ENCODE measurements around the gene ATR.
"Not testable (repeated sequence)": the region's sequence is repeated elsewhere in the genome, so short reads cannot be mapped to it uniquely, and the experiment has no call there.

ATR gene

DNA sequence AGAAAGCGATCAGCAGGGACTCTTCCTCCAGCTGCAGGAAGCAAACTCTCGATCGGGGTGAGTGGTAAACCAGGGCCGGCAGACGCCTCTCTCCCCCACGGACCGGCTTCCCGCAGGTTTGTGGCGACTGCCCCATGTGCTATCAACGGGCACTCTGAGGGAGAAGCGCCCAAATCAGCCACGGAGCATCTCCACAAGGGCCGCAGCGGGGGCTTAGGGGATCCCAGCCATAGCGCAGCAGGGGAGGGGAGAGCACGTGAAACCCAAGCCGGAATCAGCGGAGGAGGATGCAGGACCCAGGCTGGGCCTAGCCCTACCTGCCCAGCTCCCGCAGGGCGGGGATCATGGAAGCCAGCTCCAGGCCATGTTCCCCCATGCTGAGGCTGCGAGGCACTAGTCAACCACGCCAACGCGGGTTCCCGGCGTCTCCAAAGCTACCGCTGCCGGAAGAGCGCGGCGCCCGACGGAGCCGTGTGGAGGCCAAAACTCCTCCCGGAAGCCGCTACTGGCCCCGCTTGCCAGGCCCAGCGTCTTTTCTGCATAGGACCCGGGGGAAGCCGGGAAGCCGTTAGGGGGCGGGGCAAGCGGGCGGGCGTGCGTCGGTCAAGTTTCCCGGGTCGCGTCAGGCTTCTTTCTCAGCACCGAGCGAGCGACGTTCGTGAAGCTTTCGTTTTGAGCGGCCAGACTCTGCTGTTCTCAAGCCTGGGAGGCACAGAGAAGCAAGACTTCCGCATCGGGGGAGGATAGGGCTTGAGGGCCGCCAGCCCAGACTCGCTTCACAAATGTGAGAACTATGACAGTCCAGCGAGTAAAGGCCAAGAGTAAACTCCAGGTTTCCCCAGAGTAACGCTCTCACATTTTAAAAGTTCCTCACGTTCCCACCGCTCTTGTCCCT, at the start of gene ATR:
ATR (minus strand) TSS at position 405 of the 895 bp plus-strand sequence; CDS start at position 376, 29 bp downstream.
- DNase-seq, result peak; percentile 93

DNA sequence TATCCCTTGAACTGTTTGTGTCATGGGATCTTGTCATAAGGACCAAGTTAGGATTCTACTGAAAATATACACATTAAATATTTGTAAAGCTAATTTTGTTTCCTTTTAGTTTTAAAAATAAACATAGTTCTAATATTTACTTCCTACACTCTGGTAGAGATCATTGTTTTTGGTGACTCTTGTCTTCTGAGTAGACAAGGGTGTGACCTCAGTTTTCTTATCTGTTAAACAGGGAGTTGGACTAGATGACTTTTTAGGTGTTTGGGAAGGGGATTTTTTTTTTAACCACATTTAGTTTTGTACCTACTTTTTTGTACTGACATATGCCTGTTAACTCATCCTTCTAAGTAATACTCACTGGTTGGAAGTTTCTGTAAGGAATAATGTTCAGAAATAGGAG, 48.4 kb upstream of the ATR start:
- no peak for DNase-seq

GRCh38 chr3:142625153-142625440, 46.6 kb upstream of the ATR start:
- DNase-seq, result no peak

DNA sequence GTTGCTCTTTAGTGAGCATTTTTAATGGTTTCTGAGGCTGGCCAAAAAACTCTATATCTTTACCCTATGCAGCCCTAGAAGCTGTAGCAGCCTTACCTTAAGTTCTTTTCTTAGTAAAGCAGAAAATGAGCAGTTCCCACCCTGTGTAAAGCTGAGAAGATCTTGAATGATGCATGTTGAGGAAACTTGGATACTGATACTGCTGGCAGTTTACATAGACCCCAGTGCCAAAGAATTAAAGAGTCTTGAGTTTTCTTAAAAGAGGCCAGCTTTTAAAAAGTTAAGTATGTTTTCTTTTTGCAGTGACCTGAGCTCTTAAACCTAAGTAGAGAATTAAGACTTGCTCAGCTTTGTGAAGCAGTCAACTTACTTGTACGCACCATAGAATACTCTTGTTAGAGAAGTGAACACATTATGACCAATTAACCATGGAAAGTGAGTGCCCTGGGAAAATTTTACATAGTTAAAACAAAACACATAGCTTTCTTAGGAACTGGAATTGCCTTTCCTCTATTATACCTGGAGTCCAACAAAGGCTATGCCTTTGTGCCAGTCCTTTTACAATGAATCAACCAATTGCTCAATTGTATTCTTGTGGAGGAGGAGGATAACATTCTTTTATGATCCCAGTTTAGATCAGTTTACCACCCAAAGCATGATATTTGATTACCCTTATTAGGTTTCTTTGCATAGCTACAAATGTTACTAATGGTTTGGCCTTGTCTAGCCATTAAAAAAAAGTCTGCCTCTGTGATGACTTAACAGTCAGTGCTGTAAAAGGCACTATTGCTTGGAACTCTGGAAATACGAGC, 46.0 kb upstream of the ATR start:
- DNase-seq, result no peak

- DNase-seq, result no peak
Measured at GRCh38 chr3:142623194-142623593, 44.7 kb upstream of the ATR start.

DNA sequence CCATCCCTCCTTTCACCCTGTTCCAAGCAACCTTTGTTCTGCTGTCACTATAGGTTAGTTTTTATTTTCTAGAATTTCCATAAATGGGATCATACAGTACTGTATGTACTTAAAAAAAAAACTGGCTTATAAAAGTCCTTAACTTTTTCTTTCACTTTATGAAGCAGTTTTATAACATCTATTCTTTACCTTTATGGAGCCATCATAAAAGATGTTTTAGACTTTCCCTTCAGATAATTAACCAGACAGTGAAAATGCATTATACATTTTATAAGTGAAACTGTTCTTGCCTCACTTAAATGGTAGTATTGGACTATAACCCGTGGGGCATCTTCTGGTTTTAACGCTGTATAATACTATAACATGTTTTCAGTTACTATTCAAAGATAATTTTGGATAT, 43.9 kb upstream of the ATR start:
- no peak for DNase-seq

- DNase-seq, result peak; percentile 79
Measured at GRCh38 chr3:142618917-142619461, 40.5 kb upstream of the ATR start.

- no peak for DNase-seq
Measured at GRCh38 chr3:142615171-142615570, 36.6 kb upstream of the ATR start.

GRCh38 chr3:142614059-142614626, 35.6 kb upstream of the ATR start:
- no peak for DNase-seq

DNA sequence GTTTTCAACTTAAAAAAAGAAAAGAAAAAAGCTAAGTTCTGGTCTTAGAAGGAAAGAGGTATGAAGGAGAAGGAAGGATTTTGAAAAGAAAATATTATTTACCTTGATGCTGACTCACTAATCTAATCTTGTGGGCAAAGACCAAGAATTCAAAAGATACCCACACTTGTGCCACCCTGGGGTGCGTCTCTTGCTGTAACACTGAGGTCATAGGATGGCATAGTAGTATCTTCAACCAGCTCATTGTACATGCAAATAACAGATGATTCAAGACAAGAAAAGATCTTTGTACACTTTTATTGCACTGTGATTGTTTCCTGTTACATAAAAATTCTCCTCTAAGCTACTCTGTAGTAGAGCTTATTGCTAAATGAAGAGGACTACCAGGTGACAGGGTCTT, 35.0 kb upstream of the ATR start:
- DNase-seq, result no peak

GRCh38 chr3:142611206-142611605, 32.7 kb upstream of the ATR start:
- DNase-seq, result no peak

DNA sequence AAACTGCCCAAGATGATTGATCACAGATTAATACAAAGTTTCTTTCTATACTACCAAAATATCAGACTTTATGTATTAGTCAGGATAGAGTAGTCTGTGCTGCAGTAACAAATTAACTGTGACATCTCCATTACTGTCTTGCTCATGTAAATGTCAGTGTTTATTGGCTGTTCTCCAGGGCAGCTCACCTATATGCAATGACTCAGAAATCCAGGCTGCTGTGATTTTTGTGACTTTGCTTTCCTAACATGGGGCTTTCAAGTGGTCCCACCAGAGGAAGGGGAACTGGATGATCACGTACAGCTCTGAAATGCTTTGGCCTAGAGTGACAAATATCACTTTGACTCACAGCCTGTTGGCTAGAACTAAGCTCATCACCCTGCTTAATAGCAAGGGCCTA, 30.6 kb upstream of the ATR start:
- DNase-seq, result no peak

- no peak for DNase-seq
Measured at GRCh38 chr3:142608631-142609030, 30.1 kb upstream of the ATR start.

GRCh38 chr3:142604940-142605339, 26.4 kb upstream of the ATR start:
- DNase-seq, result no peak

DNA sequence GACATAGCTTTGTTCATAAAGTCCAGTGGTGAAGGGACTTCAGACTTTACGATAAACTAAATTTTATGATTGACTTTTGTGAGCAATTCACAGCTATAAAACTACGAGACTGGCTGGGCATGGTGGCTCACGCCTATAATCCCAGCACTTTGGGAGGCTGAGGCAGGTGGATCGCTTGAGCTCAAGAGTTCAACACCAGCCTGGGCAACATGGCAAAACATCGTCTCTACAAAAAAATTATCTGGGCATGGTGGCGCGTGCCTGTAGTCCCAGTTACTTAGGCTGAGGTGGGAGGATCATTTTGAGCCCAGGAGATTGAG, 24.8 kb upstream of the ATR start:
- not testable (repeated sequence) for DNase-seq

- no peak for DNase-seq
Measured at GRCh38 chr3:142602619-142603385, 24.3 kb upstream of the ATR start.

DNA sequence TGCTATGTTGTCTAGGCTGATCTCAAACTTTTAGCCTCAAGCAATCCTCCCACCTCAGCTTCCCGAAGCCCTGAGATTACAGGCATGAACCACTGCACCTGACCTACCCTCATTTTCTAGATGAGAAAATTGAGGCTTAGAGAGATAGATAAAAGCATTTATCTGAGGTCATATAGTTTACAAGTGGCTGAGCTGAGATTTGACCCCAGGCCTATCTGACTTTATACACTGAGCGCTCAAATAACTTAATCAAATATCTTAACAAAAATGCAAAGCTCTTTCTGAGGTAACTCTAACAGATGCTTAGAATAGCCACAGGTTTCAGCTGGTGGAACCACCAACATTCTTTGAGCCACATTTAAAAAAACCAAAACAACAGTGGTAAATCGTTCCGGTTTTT, 23.2 kb upstream of the ATR start:
- DNase-seq, result no peak

- DNase-seq, result no peak
Measured at GRCh38 chr3:142597906-142598305, 19.4 kb upstream of the ATR start.

GRCh38 chr3:142596726-142597088, 18.2 kb upstream of the ATR start:
- no peak for DNase-seq

GRCh38 chr3:142595951-142596725, 17.6 kb upstream of the ATR start, which contains the start of gene PLS1:
Gene PLS1 (plus strand): TSS chr3:142596393. CDS start chr3:142664238, 67,845 bp downstream.
- DNase-seq, result peak; percentile 84

DNA sequence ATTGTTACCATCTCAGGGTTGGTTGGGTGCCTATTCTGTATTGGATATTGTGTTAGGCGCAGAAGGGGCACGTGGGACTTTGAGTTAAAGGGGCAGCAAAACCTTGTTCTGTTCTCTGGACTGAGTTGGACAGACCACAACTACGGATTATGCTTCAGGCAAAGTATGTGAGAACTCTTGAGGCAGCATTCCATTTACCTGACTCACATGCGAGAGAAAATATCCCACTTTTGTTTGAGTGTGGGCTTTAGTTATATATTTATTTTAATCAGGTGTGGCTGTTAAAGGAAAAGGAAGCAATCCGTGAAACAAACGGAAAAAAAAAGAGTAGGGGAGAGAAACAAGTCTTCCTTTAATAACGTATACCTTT, 17.0 kb upstream of the ATR start:
- no peak for DNase-seq

DNA sequence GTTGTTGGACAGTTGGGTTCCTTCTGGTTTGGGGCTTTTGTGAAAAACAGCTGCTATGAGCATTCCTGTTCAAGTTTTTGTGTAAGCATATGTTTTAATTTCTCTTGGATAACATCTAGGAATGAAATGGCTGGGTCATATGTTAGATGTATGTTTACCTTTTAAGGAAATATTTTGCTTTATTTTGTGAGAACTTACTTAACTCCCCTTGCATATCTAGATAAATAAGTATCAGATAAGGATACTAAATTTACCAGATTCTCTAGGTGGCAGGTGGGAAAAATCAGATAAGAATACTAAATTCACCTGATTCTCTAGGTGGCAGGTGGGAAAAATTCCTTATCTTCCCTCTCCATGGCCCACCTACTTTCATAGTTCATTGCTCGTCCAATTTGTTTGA, 16.6 kb upstream of the ATR start:
- DNase-seq, result no peak

Measured in DMS 273 treated with DMSO at 0.1 percent for 48 hours (cell line).